ENCODE data around the gene CMC1.
"Not testable (repeated sequence)": the region's sequence is repeated elsewhere in the genome, so short reads cannot be mapped to it uniquely, and the experiment has no call there.

CMC1 gene

DNA sequence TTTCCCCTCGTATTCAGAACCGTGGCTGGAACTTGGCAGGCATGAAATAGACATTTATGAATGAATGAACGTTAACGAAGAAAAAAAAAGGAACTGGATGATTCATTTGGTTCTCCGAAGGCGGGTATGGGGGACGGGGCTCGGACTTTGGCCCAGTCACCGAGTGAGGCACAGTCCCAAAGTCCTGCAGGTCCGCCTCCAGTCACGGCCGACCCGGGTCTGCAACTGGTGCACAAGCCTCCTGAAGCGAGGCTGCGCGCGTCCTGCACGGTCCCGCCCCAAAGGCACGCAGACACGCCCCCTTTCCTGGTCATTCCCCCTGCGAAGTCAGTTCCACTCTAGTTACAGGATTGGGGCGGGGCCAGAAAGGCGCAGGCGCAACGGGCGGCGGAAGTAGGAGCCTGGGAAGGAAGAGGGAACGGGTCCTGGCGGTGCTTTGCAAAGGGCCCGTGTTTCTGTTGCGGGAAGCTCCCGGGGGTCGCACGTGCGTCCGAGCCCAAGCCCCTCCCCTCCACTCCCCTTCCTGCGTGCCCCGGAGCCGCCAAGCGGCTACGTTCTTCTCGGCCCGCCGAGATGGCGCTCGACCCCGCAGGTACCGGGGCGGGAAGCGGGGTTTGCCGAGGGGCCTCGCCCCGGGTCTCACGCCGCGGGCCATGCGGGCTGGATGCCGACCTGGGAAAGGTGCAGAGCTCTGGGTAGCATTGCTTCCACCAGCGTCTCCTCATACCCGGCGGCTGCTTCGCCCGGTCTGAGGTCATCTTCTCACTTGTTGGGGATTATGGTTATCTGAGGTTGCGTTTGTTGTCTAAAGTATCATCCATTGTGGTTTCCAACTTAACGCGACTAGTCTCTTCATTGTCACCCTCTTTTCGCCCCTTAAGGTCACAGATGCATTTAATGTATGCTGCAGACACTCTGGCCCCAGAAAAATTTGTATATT is at the start of gene CMC1:
CMC1 (plus strand) TSS at position 399 of the 940 bp plus-strand sequence; CDS start at position 574, 175 bp downstream.
- DNase-seq (ENCODE audit: low spot score), result peak; percentile 95

GRCh38 chr3:28198161-28198560 is 43.3 kb upstream of the CMC1 start:
- DNase-seq (ENCODE audit: low spot score), result no peak

- DNase-seq (ENCODE audit: low spot score), result no peak
Measured at GRCh38 chr3:28198974-28199373, 42.4 kb upstream of the CMC1 start.

- not testable (repeated sequence) for DNase-seq (ENCODE audit: low spot score)
Measured at GRCh38 chr3:28199643-28200042, 41.8 kb upstream of the CMC1 start.

DNA sequence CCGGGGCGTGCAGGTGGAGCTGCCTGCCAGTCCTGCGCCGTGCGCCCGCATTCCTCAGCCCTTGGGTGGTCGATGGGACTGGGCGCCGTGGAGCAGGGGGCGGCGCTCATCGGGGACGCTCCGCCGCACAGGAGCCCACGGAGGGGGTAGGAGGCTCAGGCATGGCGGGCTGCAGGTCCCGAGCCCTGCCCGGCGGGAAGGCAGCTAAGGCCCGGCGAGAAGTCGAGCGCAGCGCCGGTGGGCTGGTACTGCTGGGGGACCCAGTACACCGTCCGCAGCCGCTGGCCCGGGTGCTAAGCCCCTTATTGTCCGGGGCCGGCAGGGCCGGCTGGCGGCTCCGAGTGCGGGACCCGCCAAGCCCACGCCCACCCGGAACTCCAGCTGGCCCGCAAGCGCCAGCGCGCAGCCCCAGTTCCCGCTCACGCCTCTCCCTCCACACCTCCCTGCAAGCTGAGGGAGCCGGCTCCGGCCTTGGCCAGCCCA is 41.0 kb upstream of the CMC1 start:
- not testable (repeated sequence) for DNase-seq (ENCODE audit: low spot score)

DNA sequence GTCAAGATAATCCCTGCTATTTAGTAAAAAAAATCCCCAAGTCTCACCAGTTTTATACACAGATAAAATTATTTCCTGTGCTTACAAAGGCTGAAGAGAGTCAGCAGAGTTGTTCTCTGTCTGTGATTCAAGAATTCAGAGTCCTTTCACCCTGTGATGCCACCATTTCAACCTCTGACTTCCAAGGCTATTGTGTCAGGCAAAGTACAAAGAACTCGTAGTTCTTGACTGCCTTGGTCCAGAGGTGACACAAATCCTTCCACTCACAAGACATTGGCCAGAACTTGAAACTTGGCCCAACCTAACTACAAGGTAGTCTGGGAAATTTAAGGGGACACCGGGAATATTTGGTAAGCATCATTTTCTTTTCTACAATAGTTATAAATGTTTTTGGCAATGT is 34.9 kb upstream of the CMC1 start:
- no peak for DNase-seq (ENCODE audit: low spot score)

DNA sequence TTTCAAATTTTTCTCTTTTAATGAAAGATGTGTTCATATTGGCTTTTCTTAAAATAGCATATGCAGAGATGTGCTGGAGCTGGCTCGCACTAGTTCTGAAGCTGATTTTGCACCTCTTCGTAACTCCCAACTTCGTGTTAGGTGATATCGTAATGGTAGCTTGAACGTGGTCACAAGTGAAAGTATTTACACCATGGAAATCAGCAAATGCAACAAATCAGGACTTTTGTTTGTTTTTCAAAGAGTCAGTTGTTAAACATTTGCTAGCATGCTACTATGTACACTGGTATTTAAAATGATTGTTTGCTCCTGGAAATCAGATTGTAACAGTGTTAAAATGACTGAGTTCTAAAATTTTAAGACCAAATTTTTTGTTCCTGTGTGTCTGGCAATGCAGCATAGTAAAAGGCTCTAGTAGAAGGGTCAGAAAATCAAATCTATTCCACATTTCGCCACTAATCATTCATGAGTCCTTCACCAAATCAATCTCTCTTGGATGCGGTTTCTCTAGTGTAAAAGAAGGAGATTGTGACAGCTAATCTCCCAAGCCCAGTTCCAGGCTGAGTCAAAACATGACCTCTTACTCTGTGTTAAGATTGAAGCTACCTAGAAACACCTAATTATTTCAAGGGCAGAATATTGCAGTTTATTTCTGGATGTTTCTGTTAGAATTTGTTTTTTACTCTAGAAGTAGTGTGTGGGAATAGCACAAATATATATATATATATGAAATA is 34.3 kb upstream of the CMC1 start:
- DNase-seq (ENCODE audit: low spot score), result no peak

GRCh38 chr3:28210968-28211713 is 30.3 kb upstream of the CMC1 start:
- DNase-seq (ENCODE audit: low spot score), result no peak

- DNase-seq (ENCODE audit: low spot score), result no peak
Measured at GRCh38 chr3:28212681-28213080, 28.7 kb upstream of the CMC1 start.

GRCh38 chr3:28215407-28215806 is 26.0 kb upstream of the CMC1 start:
- DNase-seq (ENCODE audit: low spot score), result no peak

GRCh38 chr3:28218071-28218916 is 23.1 kb upstream of the CMC1 start:
- DNase-seq (ENCODE audit: low spot score), result no peak

- no peak for DNase-seq (ENCODE audit: low spot score)
Measured at GRCh38 chr3:28218917-28219198, 22.6 kb upstream of the CMC1 start.

- DNase-seq (ENCODE audit: low spot score), result no peak
Measured at GRCh38 chr3:28224430-28224829, 17.0 kb upstream of the CMC1 start.

DNA sequence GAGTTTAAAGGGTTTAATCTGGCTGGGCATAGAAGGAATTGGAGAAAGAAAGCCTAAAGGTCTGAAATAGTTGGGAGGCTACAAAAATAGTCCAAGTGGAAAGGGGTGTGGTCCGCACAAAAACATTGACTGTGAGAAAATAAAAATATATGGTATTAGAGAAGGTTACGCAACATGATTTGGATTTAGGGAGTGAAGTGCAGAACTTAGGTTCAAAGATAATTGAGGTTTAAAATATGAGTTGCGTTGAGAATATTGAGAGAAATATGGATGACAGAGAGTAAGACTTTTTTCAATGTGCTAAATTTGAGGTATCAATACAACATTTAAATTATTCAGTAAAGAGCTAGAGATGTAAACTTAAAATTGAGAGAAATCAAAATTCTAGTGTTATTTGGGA is 15.4 kb upstream of the CMC1 start:
- DNase-seq (ENCODE audit: low spot score), result no peak

GRCh38 chr3:28228623-28229022 is 12.8 kb upstream of the CMC1 start:
- no peak for DNase-seq (ENCODE audit: low spot score)

DNA sequence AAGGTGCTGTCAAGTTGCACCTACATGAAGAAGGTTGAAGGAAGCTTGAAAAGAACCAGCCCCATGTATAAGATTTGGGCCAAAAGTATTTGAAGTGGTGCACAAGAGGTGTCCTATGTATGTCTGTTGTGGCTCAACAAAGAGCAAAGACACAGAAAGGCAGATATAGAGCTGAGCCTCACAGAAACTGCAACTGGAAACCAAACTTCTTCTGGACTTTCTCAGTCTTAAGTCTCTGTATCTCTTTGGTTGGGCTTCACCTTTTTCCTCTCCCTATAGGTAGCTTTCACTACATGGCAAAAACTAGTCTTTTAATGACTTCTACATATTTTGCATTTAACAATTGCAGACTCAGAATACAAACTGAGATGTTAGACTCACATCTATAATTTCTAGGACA is 8.8 kb upstream of the CMC1 start:
- no peak for DNase-seq (ENCODE audit: low spot score)

GRCh38 chr3:28234454-28234853 is 7.0 kb upstream of the CMC1 start:
- no peak for DNase-seq (ENCODE audit: low spot score)

DNA sequence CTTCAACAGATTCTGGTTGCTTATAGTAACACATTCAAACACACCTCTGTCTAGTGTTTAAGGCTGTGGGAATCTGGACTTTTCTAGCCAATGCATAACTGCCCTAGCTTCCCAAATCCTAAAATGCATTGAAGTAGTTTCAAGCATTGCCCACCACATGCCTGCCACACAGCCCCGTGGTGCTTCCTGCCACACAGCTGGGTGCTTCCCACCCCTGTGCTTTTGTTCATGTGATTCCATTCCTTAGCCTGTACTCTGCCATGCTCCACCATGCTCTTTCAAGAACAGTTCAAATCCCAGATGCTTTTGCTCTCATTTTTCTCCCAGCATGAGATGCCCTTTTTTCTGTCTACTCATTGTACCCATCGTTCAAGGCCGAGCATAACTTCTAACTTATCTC is 2.3 kb upstream of the CMC1 start:
- no peak for DNase-seq (ENCODE audit: low spot score)

GRCh38 chr3:28240441-28240840 is 978 bp upstream of the CMC1 start:
- DNase-seq (ENCODE audit: low spot score), result no peak

GRCh38 chr3:28242519-28242918 is 1.1 kb downstream of the CMC1 start:
- no peak for DNase-seq (ENCODE audit: low spot score)

DNA sequence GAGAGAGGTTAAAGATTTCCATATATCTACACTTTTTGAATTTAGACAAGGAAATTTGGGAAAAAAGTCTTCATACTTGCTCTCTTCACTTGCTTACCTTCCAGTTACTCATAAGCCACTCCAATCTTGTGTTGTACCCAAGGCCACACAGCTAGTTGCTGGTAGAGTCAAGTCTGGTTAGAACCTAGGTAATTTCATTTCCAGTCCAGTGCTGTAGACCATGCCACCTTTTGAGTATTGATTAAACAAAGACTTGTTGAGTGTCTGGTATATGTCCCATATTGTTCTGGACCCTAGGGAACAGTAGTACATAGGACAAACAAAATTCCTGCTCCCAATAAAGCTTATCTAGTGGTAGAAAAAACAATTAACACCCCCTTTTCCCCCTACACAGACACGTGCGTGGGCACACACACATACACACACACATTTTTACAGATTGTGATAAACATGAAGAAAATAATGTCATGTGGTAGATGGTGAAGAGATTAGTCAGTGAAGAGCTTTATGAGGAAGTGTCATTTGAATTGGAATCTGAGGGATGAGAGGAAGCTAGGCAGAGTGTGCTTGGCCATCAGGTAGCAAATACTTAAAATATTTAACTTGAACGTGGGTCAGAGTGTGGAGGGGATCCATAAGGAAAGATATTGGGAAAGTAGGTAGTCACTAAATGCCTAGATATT is 2.1 kb downstream of the CMC1 start:
- no peak for DNase-seq (ENCODE audit: low spot score)
